HG03575 (cell line): ENCODE measurements around the gene CCDC186.
"Not testable (repeated sequence)": the region's sequence is repeated elsewhere in the genome, so short reads cannot be mapped to it uniquely, and the experiment has no call there.

Source experiments
- ATAC-seq: cut with Tn5 transposase; IDR thresholded peaks from one replicate; pipeline ENCODE4 v1.9.1; 2021; ENCODE audit not compliant: unreplicated experiment, insufficient number of reproducible peaks, low FRiP score; ENCODE audit errors: extremely low read depth

Gene CCDC186

GRCh38 chr10:114176511-114176910, 2.5 kb upstream of the CCDC186 start:
- no peak for ATAC-seq

- ATAC-seq: no peak
Observed at GRCh38 chr10:114175667-114176066, 1.7 kb upstream of the CCDC186 start.

- ATAC-seq: no peak
Observed at GRCh38 chr10:114174695-114175188, 739 bp upstream of the CCDC186 start.

- no peak for ATAC-seq
Observed at GRCh38 chr10:114173603-114173920, 441 bp downstream of the CCDC186 start.

- no peak for ATAC-seq
Observed at GRCh38 chr10:114172776-114173602, 1.0 kb downstream of the CCDC186 start.

GRCh38 chr10:114172216-114172615, 1.8 kb downstream of the CCDC186 start:
- ATAC-seq: no peak

GRCh38 chr10:114168450-114169009, 5.5 kb downstream of the CCDC186 start:
- no peak for ATAC-seq

- ATAC-seq: no peak
Observed at GRCh38 chr10:114167985-114168384, 6.0 kb downstream of the CCDC186 start.

GRCh38 chr10:114166494-114166893, 7.5 kb downstream of the CCDC186 start:
- ATAC-seq: no peak

- no peak for ATAC-seq
Observed at GRCh38 chr10:114166043-114166442, 8.0 kb downstream of the CCDC186 start.

GRCh38 chr10:114163062-114163461, 10.9 kb downstream of the CCDC186 start:
- ATAC-seq: no peak

- no peak for ATAC-seq
Observed at GRCh38 chr10:114157912-114158311, 16.1 kb downstream of the CCDC186 start.

- no peak for ATAC-seq
Observed at GRCh38 chr10:114151892-114152291, 22.1 kb downstream of the CCDC186 start.

- ATAC-seq: no peak
Observed at GRCh38 chr10:114151486-114151885, 22.5 kb downstream of the CCDC186 start.

- ATAC-seq: not testable (repeated sequence)
Observed at GRCh38 chr10:114149476-114149875, 24.5 kb downstream of the CCDC186 start.

- no peak for ATAC-seq
Observed at GRCh38 chr10:114143160-114143559, 30.8 kb downstream of the CCDC186 start.

GRCh38 chr10:114142018-114142417, 32.0 kb downstream of the CCDC186 start:
- ATAC-seq: no peak

GRCh38 chr10:114140827-114141226, 33.2 kb downstream of the CCDC186 start:
- ATAC-seq: not testable (repeated sequence)

- no peak for ATAC-seq
Observed at GRCh38 chr10:114140036-114140435, 34.0 kb downstream of the CCDC186 start.

- no peak for ATAC-seq
Observed at GRCh38 chr10:114138581-114138980, 35.4 kb downstream of the CCDC186 start.

GRCh38 chr10:114135476-114135875, 38.5 kb downstream of the CCDC186 start:
- ATAC-seq: no peak
